ENCODE results near the gene MOV10L1.

Gene MOV10L1

DNA sequence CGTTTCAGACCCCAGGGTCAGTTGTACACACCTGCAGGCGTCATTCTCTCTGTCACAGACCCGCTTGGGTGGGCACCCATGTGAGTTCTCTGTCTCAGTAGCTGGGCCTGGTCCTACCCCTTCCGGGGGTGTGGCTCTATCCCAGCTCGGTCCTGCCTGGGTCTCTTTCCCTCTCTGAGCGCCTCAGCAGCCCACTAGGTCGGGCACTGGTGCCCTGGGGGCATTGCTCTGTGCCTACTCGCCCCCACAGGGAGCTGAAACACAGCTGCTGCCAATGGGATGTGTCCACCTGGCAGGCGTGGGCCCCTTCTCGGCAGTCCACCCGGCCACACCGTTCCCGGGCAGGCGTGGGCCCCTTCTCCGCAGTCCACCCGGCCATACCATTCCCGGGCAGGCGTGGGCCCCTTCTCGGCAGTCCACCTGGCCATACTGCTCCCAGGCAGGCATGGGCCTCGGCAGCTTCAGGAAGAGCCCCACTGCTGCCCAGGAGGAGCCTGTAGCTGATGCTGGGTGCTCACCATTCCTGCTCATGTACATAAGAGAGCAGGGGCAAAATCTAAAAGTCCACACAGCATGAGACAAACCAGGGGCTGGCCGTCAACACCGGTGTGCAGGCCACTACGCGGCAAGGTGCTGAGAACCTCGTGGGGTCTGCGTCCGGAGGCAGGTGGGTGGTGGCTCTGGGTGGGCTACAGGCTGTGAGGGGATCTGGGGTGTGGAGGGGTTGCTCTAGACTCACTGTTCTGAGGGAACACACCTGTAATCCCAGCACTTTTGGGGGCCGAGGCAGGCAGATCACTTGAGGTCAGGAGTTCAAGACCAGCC is 16.9 kb upstream of the MOV10L1 start:
- no peak overlapping the region for H3K27ac ChIP-seq (ENCODE audit: poor library complexity, severe bottlenecking)
- ATAC-seq (ENCODE audit: low read depth) (no peak), DNase-seq (ENCODE audit: low spot score) (no peak)
- H3K27me3 ChIP-seq (ENCODE audit: insufficient read depth, poor library complexity, severe bottlenecking), result no peaks in the 10 kb centered on the region
- no peaks in the 10 kb centered on the region for H3K36me3 ChIP-seq (ENCODE audit: low read depth)
- no peaks in the 10 kb centered on the region for H3K9me3 ChIP-seq (ENCODE audit: severe bottlenecking)
- H3K4me1 ChIP-seq (ENCODE audit: insufficient read depth, poor library complexity, severe bottlenecking), result no peaks in the 10 kb centered on the region
- TF ChIP-seq CTCF (IDR thresholded peaks at IDR 0.05; ENCODE audit: poor library complexity, severe bottlenecking), result no peak
- no peak overlapping the region for H3K4me3 ChIP-seq (ENCODE audit: severe bottlenecking)

DNA sequence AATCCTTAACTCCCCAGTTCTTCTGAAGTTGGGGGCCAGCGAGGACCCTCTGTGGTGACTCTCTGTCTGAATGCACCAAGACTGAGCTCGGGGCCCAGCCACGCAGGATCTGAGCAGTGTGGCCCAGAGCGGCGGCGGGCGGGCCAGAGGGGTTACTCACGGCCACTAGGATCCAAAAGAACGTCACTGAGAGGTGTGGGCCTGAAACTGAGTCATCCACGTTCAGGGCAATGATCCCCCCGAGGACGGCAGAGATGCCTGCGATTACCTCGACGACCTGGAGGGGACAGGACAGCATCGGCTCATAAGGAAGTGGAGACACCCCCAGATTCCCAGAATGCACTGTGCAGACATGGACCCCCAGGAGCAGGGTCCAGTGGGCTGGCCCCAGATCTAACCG is 15.8 kb upstream of the MOV10L1 start:
- H3K27ac ChIP-seq (ENCODE audit: poor library complexity, severe bottlenecking), result no peak overlapping the region
- H3K9me3 ChIP-seq (ENCODE audit: severe bottlenecking), result no peaks in the 10 kb centered on the region
- H3K4me1 ChIP-seq (ENCODE audit: insufficient read depth, poor library complexity, severe bottlenecking), result no peaks in the 10 kb centered on the region
- ATAC-seq (ENCODE audit: low read depth) (no peak), DNase-seq (ENCODE audit: low spot score) (no peak)
- no peak overlapping the region for H3K4me3 ChIP-seq (ENCODE audit: severe bottlenecking)
- no peaks in the 10 kb centered on the region for H3K27me3 ChIP-seq (ENCODE audit: insufficient read depth, poor library complexity, severe bottlenecking)
- H3K36me3 ChIP-seq (ENCODE audit: low read depth), result no peaks in the 10 kb centered on the region
- no peak for TF ChIP-seq CTCF (IDR thresholded peaks at IDR 0.05; ENCODE audit: poor library complexity, severe bottlenecking)

DNA sequence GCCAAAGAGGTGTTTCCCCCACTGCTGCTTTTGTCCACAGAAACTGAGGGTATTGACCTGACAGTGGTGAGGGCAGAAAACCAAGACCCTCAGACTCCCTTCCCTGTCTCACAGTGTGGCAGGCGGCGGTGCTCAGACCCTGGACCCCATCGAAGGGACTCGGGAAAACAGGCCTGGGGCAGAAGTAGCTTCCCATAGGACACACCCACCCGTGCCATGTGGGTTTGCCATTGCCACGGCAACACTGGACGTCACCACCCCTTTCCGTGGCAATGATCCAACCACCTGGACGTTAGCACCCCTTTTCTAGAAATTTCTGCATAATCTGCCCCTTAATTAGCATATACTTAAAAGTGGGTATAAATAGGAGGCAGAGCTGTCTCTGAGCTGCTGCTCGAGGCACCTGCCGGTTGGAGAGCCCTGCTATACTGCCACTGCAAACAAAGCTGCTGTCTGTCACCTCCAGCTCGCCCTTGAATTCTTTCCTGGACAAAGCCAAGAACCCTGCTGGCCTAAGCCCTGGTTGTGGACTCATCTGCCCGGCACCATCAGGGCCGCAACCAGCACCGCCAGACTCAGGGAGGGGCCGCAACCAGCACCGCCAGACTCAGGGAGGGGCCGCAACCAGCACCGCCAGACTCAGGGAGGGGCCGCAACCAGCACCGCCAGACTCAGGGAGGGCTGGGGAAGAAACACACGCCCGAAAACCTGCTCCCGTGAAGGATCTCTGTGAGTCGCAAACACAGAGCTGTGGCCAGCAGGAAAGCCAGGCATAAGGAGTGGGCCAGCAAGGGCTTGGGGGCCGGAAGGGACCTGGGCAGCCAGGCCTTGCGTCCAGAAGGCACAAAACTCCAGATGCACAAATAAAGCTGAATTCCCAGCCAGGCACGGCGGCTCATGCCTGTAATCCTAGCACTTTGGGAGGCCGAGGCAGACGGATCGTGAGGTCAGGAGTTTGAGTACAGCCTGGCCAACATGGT is 15.0 kb upstream of the MOV10L1 start:
- DNase-seq (ENCODE audit: low spot score), result no peak
- no peak for ATAC-seq (ENCODE audit: low read depth)
- Histone ChIP-seq H3K4me3 (ENCODE audit: severe bottlenecking) (no peak overlapping the region), H3K27me3 (ENCODE audit: insufficient read depth, poor library complexity, severe bottlenecking) (no peaks in the 10 kb centered on the region), H3K36me3 (ENCODE audit: low read depth) (no peaks in the 10 kb centered on the region), H3K4me1 (ENCODE audit: insufficient read depth, poor library complexity, severe bottlenecking) (no peaks in the 10 kb centered on the region), H3K27ac (ENCODE audit: poor library complexity, severe bottlenecking) (no peak overlapping the region), H3K9me3 (ENCODE audit: severe bottlenecking) (no peaks in the 10 kb centered on the region)
- TF ChIP-seq CTCF (IDR thresholded peaks at IDR 0.05; ENCODE audit: poor library complexity, severe bottlenecking), result no peak

GRCh38 chr22:50076646-50077535 is 12.9 kb upstream of the MOV10L1 start:
- no peaks in the 10 kb centered on the region for H3K9me3 ChIP-seq (ENCODE audit: severe bottlenecking)
- no peaks in the 10 kb centered on the region for H3K4me1 ChIP-seq (ENCODE audit: insufficient read depth, poor library complexity, severe bottlenecking)
- H3K27ac ChIP-seq (ENCODE audit: poor library complexity, severe bottlenecking), result no peak overlapping the region
- H3K36me3 ChIP-seq (ENCODE audit: low read depth), result no peaks in the 10 kb centered on the region
- no peak for ATAC-seq (ENCODE audit: low read depth)
- H3K4me3 ChIP-seq (ENCODE audit: severe bottlenecking), result no peak overlapping the region
- no peak for DNase-seq (ENCODE audit: low spot score)
- no peaks in the 10 kb centered on the region for H3K27me3 ChIP-seq (ENCODE audit: insufficient read depth, poor library complexity, severe bottlenecking)
- TF ChIP-seq CTCF (IDR thresholded peaks at IDR 0.05; ENCODE audit: poor library complexity, severe bottlenecking), result no peak

Measured in RWPE2 (cell line).